GM18858 (cell line): ENCODE data around the gene SPON2.
"Not testable (repeated sequence)": the region's sequence is repeated elsewhere in the genome, so short reads cannot be mapped to it uniquely, and the experiment has no call there.

Experiments used
- ATAC-seq: cut with Tn5 transposase; IDR thresholded peaks from one replicate; pipeline ENCODE4 v1.9.1; 2021; ENCODE audit not compliant: unreplicated experiment

Gene SPON2

GRCh38 chr4:1152290-1152689, 20.1 kb downstream of the SPON2 start:
- no peak for ATAC-seq

DNA sequence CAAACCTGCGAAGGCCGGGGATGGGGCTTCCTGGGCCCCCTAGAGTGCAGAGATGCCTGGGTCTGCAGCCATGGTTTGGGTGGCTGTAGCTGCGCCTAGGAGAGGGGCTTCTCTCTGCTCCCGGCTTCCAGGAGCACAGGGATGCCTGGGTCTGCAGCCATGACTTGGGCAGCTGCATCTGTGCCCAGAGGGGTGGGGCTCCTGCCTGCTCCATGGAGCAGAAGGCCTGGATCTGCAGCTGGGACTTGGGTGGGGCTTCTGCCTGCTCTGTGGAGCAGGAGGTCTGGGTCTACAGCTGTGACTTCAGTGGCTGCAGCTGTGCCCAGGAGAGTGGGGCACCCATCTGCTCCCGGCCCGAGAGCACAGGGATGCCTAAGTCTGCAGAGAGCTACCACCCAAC, 20.8 kb downstream of the SPON2 start:
- ATAC-seq, result no peak

DNA sequence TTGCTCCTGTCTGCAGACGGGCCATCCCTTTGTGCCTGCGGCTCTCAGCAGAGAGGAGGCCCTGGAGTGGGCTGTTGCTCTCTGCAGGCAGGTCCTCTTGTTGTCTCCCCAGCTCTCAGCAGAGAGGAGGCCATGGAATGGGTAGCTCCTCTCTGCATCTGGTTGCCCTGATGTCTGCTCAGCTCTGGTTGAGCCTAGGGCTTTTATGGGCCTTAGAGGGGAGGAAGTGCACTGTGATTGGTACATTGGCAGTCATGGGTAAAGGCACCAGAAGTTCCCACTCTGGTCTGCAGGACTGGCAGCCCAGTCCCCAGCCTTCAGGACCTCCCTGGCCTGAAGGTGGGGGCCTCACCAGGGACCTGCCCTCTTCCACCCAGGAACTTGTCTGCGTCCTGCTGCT, 21.5 kb downstream of the SPON2 start:
- ATAC-seq, result no peak

- no peak for ATAC-seq
These were observed 32.5 kb downstream of the SPON2 start for GRCh38 chr4:1139860-1140259.

- ATAC-seq, result no peak
These were observed 34.5 kb downstream of the SPON2 start for GRCh38 chr4:1137850-1138249.

DNA sequence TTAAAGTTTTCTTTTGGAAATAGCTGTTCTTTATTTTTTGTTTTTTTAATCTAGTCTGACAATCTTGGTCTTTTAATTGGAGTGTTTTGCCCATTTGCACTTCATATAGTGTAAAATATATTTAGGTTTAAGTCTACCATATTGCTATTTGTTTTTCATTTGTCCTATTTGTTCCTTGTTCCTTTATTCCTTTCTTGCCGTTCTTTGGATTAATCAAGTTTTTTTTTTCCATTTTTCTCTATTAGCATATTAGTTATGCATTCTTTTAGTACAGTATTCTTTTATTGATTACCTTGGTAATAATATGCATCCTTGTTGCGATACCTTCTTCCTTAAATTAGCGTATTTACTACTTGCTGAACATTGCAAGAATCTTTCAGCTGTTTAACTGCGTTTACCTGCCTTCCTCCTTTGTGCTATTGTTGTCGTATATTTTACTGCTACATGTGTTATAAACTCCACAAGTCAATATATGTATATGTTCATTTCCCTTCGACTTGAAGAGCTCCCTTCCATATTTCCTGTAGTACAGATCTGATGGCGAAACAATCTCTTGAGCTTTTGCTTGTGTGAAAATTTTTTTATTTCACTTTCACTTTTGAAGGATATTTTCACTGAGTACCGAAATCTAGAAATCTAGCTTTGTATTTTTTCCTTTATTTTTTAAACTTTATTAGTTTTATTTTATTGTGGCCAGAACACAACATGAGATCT, 35.2 kb downstream of the SPON2 start:
- no peak for ATAC-seq

DNA sequence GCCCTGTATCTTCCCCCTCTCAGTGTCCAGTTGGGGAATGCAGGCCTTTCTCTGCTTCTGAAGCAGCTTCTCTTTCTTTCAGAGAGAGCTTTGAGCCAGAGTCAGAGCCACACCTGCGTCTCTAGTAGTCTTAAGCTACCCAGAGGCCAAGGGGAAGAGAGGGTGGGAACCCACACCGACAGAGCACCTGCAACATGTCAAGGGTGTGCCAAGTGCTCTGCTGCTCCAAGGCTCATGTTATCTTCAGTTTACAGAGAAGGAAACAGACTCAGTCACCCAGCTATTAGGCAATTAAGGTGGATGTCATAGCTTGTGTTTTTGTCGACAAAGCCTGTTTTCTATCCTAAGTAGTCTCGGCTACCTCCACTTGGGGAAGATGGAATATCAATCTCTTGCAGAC, 36.3 kb downstream of the SPON2 start:
- ATAC-seq, result no peak

DNA sequence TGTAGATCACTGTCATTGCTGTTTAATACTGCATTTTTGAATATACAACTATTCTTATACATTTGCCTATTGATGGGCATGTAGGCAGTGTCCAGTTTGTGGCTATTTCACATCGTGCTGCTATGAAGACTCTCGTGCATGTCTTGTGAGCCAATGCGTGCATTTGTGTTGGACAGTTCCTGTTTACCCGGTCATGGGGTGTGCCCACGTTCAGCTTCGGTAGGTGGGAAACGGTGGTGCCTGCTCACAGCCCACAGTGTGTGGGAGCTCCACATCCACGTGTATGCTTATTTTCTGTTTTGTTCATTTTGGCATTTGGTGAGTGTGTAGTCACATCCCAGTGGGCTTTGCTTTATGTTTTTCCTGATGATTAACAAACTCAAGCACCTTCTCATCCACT, 39.4 kb downstream of the SPON2 start:
- no peak for ATAC-seq

DNA sequence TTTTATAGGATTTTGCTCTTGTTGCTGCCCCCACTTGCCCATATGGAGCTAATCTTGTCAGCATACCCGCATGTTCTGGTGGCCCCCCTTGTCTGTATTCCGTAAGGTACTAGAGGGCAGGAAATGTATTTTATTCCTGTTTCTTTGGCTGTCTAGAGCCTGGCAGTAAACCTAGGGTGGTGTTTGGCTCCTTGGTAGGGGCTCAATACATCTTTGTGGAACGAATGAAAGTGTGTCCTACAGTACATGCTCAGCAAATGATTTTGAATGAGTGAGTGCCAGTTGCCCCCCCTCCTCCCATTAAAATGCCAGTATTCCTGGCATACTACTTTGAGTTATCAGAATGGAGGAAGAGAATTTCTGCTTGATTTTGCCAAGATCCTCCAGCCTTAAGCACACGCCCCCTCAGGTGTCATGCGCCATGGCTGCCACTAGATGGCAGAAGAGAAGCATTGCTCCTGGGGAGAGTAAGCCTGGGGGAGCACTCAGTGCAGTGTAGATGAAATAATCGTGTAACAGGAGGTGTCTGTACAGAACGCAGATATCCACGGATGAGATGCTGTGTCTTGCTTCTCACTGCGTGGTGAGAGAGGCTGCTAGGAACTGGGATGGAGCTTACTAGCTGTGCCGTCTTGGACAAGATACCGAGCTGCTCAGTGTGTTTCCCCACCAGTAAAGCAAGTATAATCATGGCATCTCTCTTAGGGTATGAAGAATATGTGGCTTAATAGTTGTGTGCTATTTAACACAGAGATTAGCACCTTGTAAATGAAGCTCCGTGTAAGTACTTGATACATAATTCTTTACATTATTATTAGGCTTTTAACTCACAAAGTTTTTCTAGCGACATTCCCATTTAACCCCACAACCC, 41.8 kb downstream of the SPON2 start:
- ATAC-seq, result no peak

- ATAC-seq, result no peak
These were observed 45.9 kb downstream of the SPON2 start for GRCh38 chr4:1126506-1126905.

DNA sequence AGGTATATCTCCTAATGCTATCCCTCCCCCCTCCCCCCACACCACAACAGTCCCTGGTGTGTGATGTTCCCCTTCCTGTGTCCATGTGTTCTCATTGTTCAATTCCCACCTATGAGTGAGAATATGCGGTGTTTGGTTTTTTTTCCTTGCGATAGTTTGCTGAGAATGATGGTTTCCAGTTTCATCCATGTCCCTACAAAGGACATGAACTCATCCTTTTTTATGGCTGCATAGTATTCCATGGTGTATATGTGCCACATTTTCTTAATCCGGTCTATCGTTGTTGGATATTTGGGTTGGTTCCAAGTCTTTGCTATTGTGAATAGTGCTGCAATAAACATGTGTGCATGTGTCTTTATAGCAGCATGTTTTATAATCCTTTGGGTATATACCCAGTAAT, 46.9 kb downstream of the SPON2 start:
- ATAC-seq, result not testable (repeated sequence)

DNA sequence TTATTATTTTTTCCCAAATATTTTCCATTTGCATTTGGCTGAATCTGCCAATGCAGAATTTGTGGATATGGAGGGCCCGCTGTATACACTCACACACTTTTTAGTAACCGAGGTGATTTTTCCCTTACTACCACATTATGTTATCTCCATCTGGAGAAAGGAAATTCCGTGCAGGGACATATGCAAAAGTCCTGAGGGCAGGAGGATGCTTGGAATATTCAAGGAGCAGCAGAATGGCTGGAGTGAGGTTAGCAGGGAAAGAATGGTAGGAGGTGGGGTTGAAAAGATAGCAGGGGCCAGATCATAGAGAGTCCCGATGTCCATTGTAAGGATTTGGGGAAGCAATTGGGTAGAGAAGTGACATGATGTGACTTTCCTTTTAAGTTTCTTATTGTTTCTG, 47.6 kb downstream of the SPON2 start:
- no peak for ATAC-seq

- no peak for ATAC-seq
These were observed 49.9 kb downstream of the SPON2 start for GRCh38 chr4:1122505-1122904.
